ENCODE results near the gene PDLIM4.

Gene PDLIM4

DNA sequence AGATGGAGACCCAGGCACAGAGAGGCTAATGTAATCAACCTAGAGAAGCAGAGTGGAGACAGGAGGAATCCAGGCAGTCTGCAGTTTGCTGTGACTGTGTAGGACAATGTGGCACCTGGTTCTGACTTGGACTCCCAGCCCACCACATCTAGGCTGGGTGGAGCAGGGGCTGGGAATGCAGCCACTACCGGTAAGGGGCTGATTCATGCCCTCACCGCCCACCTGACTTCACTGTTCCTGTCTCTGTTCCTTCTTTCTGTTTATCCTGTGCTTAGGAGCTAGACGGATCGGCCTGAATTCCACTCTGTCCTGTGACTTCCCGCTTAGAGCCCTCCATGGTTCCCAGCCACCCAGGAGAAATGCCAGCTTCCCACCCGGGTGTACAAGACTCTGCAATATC lies 2.6 kb downstream of the PDLIM4 start:
- no peak overlapping the region for H3K27ac ChIP-seq

DNA sequence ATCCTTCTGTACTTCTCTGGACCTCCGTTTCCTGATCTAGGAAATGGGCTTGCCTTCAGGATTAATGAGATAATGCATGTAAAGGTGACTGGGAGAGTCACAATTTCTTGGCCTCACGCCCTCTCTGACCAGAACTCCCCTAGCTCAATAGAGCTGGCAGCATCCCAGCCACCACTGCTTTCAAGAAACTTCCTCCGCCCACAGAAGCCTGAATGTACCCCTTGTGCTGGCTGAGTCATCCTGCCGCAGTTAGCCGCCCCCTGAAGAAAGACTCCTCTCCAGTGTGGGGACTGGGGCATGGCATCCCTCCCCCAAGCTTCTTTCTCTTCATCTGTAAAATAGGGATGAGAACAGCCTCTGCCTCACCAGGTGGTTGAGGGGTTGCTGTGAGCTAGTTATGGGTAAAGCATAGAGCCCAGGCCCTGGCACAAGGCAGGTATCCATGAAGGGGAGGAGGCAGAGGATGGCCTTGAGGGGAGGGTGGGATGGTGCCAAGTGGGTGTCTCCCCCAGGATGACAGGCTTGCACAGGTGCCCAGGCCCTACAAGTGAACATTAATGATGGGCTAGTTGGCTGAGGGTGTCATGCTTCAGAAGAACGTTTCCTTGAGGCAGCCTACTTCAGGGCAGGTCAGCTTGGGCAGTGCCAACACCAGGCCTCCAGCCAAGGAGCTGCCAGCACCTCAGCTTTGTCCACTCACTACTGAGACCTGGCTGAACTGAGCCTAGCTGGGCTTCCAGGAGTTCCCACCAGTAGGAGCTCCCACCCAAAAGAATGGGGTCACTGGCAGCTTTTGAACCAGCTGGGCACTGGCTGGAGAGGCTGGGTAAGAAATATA lies 3.4 kb downstream of the PDLIM4 start:
- no peak for TF ChIP-seq ZFX (IDR thresholded peaks at IDR 0.05)
- TF ChIP-seq, protein P1, sequence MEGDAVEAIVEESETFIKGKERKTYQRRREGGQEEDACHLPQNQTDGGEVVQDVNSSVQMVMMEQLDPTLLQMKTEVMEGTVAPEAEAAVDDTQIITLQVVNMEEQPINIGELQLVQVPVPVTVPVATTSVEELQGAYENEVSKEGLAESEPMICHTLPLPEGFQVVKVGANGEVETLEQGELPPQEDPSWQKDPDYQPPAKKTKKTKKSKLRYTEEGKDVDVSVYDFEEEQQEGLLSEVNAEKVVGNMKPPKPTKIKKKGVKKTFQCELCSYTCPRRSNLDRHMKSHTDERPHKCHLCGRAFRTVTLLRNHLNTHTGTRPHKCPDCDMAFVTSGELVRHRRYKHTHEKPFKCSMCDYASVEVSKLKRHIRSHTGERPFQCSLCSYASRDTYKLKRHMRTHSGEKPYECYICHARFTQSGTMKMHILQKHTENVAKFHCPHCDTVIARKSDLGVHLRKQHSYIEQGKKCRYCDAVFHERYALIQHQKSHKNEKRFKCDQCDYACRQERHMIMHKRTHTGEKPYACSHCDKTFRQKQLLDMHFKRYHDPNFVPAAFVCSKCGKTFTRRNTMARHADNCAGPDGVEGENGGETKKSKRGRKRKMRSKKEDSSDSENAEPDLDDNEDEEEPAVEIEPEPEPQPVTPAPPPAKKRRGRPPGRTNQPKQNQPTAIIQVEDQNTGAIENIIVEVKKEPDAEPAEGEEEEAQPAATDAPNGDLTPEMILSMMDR (conservative IDR thresholded peaks at IDR 0.05): no peak
- no peak overlapping the region for H3K27ac ChIP-seq

More for the DNA sequence above, 2.6 kb downstream of the PDLIM4 start:
- TF ChIP-seq, protein P1 (conservative IDR thresholded peaks at IDR 0.05): no peak
- no peak for TF ChIP-seq ZFX (IDR thresholded peaks at IDR 0.05)

DNA sequence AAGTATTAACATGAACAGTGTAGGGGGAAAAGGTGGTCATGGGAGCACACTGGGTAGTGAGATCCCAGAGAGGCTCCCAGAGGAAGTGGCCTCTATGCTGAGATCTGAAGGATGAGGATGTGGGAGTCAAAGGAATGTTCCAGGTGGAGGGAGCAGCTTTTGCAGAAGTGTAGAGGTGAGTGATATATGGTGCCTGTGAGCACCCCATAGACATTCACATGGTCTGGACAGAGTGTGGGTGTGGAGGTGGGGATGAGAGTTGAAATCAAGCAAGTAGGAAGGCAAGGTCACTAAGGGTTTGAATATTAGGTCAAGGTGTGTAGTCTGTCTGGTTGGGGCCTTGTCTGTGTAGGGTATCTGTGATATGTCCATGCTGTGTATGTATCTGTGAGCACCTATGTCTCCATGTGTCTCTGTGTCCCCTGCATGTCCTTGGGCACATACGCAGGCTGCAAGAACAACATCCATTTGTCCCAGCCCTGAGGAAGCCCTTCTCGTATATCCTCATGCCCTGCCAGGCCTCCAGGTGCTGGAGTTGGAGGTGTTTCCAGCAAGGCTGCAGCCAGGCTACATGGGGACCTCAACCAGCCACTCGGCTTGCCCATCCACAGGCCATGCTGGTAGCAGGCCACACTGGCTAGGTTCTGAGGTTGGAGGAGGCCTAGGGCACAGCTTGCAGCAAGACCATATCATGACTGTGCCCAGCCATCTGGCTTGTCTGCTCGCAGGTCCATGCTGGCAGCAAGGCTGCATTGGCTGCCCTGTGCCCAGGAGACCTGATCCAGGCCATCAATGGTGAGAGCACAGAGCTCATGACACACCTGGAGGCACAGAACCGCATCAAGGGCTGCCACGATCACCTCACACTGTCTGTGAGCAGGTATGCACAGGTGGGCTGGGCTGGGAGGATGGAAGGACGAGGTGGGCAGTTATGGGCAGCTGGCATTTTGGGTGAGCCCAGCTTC lies 4.7 kb downstream of the PDLIM4 start:
- no peak overlapping the region for H3K27ac ChIP-seq
- no peak for TF ChIP-seq ZFX (IDR thresholded peaks at IDR 0.05)
- TF ChIP-seq, protein P1 (conservative IDR thresholded peaks at IDR 0.05): no peak

DNA sequence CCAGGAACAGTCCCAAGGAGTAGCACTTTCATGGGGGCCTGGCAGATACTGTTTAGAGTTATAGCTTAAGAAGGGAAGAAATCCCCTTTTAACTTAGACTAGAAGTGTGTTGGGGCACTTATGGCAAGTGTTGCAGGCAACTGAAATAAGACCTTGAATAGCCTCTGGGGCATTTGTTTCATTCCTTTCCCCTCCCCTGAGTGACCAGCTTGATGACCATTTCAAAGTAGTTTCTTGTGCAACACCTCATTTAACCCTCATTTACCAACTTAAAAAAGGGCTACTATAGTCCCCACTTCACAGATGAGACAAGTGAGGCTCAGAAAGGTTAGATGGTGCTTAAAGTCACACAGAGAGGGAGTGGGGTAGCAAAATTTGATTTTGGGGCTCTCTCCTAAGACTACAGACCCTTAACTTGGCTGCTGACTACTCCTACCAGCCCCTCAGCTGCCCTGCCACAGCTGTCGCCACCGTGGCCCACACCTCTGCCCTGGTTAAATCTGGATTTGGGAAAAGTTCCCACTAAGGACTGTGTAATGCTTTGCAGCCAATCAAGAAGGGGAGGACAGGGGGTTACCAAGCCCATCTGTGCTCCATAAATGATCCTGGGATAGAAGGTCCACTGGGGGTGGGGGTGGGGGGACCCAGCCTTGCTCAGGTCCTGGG lies 5.5 kb downstream of the PDLIM4 start:
- TF ChIP-seq, protein P1 (conservative IDR thresholded peaks at IDR 0.05): no peak
- TF ChIP-seq ZFX (IDR thresholded peaks at IDR 0.05): no peak
- H3K27ac ChIP-seq: no peak overlapping the region

DNA sequence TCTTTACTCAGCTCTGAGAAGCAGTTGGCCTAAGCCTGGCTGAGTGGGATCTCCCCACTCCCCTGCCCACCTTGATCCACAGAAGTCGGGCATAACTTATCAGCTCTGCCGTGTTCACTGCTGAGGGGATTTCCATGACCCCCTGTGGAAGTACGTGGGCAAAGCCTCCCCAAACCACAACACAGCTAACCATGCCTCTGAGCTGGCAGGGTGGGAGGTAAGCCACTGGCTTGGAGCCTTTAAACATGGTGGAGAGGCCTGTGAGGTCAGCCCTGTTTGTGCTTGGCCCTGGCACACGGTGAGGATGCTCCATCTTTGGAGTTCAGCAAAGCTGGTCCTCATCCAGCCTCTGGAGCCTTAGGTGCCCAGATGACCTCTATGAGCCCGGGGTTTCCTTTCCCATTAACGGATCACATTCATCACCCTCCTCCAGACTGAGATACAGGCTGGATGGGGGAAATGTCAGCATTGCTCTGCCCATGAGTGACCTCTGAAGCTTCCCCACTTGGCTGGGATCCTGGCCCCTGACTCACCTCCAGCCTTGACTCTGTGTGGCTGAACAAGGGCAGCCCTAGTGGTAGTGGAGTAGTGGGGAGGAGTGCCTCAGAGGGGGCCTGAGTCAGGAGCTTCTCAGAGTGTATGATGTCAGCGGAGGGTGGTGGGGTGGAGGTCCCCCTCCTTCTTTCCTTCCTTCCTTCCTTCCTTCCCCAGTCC lies 6.2 kb downstream of the PDLIM4 start:
- TF ChIP-seq ZFX (IDR thresholded peaks at IDR 0.05): no peak
- TF ChIP-seq, protein P1 (conservative IDR thresholded peaks at IDR 0.05): no peak
- H3K27ac ChIP-seq: no peak overlapping the region

DNA sequence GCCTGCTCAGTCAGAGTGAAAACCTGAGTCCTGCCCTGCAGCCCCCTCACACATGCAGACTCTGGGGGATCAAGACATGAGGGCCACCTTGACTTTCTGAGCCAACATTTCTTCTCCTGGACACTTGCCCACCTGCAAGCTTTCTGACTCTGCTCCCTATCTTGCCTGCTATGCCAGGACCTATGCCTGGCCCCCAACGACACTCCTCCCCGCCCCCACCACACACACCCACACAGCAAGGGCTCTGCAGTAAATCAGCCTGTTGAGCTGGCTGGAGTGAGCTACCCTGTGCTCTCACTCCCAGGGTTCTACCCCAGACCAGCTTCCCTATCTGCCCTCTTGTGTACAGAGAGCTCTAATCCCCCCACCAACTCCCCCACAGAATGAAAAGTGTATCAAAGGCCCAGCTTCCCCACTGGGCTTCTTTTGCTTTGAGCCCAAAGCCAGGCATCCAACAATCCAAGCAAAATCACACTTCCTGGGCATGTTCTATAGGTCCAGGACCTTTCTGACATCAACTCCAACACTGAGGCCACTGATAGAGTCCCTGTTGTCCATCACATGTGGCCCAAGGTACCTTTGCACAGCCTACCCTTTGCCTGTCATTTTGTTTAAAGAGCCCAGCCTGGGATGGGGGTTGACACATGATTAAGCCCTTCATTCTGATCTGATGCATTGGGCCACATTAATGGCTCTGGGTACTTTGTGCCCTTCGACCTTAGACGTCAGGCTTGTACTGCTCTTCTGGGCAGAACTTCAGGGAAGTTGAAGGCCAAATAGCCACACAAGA lies 7.2 kb downstream of the PDLIM4 start:
- no peak overlapping the region for H3K27ac ChIP-seq
- no peak for TF ChIP-seq ZFX (IDR thresholded peaks at IDR 0.05)
- TF ChIP-seq, protein P1 (conservative IDR thresholded peaks at IDR 0.05): no peak
